WTC11 (cell line): ENCODE data around the gene SHLD1. TPM values are rescaled to one million over a fixed set of nuclear protein-coding genes. Genes with fewer than 3 reads are reported as not detected.

ENCODE experiments used
- ATAC-seq: fragments of 200-7000 bp; cut with Tn5 transposase; 2 replicates; pipeline ENCODE4 v1.10.0; 2021; ENCODE audit warnings: mild to moderate bottlenecking, moderate library complexity
- CTCF ChIA-PET: fragments of 300-600 bp; sonication (Branson Sonifier 250); formaldehyde crosslinking; loops from one replicate; lab custom pipeline; 2021; ENCODE audit warnings: antibody characterized with exemption; lab: Charles Lee
- POLR2A ChIA-PET: fragments of 350-600 bp; sonication (Branson Sonifier 250); formaldehyde crosslinking; loops from one replicate; lab custom pipeline; 2021; ENCODE audit warnings: antibody characterized with exemption; lab: Charles Lee
- DNase-seq: peaks from one replicate; pipeline ENCODE4 v3.0.0; 2021; ENCODE audit warnings: low spot score
- H3K27ac Mint-ChIP-seq: 2 replicates; pipeline ENCODE4 v1.8.0; 2021; ENCODE audit warnings: mixed read lengths
- H3K27me3 Mint-ChIP-seq: 2 replicates; pipeline ENCODE4 v1.8.0; 2021; ENCODE audit warnings: low read depth, mild to moderate bottlenecking, moderate library complexity, mixed read lengths
- H3K36me3 Mint-ChIP-seq: 2 replicates; pipeline ENCODE4 v1.8.0; 2021; ENCODE audit warnings: mixed read lengths
- H3K4me1 Mint-ChIP-seq: 2 replicates; pipeline ENCODE4 v1.8.0; 2022; ENCODE audit warnings: mixed read lengths
- H3K4me3 Mint-ChIP-seq: 2 replicates; pipeline ENCODE4 v1.8.0; 2021; ENCODE audit warnings: mild to moderate bottlenecking, moderate library complexity, mixed read lengths
- H3K9me3 Mint-ChIP-seq: 2 replicates; pipeline ENCODE4 v1.8.0; 2021; ENCODE audit warnings: mixed read lengths
- AFF4 ChIP-seq: sonication (generic); formaldehyde crosslinking; IDR thresholded peaks from 2 replicates; pipeline ENCODE4 v1.8.1; 2023; ENCODE audit warnings: mild to moderate bottlenecking, missing genetic modification reagents, borderline replicate concordance
- AR ChIP-seq: fragments of 250-450 bp; sonication (Bioruptor Pico); IDR thresholded peaks from 2 replicates; pipeline ENCODE4 v1.9.0; 2021; ENCODE audit warnings: mild to moderate bottlenecking
- ARID4B ChIP-seq: sonication (generic); formaldehyde crosslinking; IDR thresholded peaks from 2 replicates; pipeline ENCODE4 v1.8.0; 2023; ENCODE audit warnings: missing genetic modification reagents, mild to moderate bottlenecking, borderline replicate concordance
- ATF2 ChIP-seq: sonication (generic); formaldehyde crosslinking; IDR thresholded peaks from 2 replicates; pipeline ENCODE4 v1.8.1; 2022; ENCODE audit warnings: low read depth, missing genetic modification reagents, borderline replicate concordance
- CDX4 ChIP-seq: fragments of 250-450 bp; sonication (Bioruptor Pico); IDR thresholded peaks from 2 replicates; pipeline ENCODE4 v1.9.0; 2021; ENCODE audit warnings: moderate library complexity, mild to moderate bottlenecking, inconsistent platforms, borderline replicate concordance
- ETV6 ChIP-seq: sonication (generic); formaldehyde crosslinking; IDR thresholded peaks from 2 replicates; pipeline ENCODE4 v1.8.1; 2022; ENCODE audit warnings: mild to moderate bottlenecking, missing genetic modification reagents
- GABPB1 ChIP-seq: sonication (generic); formaldehyde crosslinking; IDR thresholded peaks from 2 replicates; pipeline ENCODE4 v1.8.1; 2023; ENCODE audit warnings: mild to moderate bottlenecking, missing genetic modification reagents
- JUN ChIP-seq: sonication (generic); formaldehyde crosslinking; IDR thresholded peaks from 2 replicates; pipeline ENCODE4 v1.8.0; 2023; ENCODE audit warnings: mild to moderate bottlenecking, missing genetic modification reagents
- NFE2L1 ChIP-seq: sonication (generic); formaldehyde crosslinking; IDR thresholded peaks from 2 replicates; pipeline ENCODE4 v1.8.1; 2023; ENCODE audit warnings: missing genetic modification reagents
- OVOL2 ChIP-seq: fragments of 250-450 bp; sonication (Bioruptor Pico); IDR thresholded peaks from 2 replicates; pipeline ENCODE4 v1.9.0; 2021; ENCODE audit warnings: mild to moderate bottlenecking, borderline replicate concordance
- SOX15 ChIP-seq: fragments of 250-450 bp; sonication (Bioruptor Pico); IDR thresholded peaks from 2 replicates; pipeline ENCODE4 v1.9.0; 2021; ENCODE audit warnings: mild to moderate bottlenecking
- SP1 ChIP-seq: sonication (generic); formaldehyde crosslinking; conservative IDR thresholded peaks from 2 replicates; pipeline ENCODE4 v1.8.1; 2022; ENCODE audit warnings: missing genetic modification reagents
- TEAD1 ChIP-seq: sonication (generic); formaldehyde crosslinking; IDR thresholded peaks from 2 replicates; pipeline ENCODE4 v1.8.0; 2022; ENCODE audit warnings: mild to moderate bottlenecking, missing genetic modification reagents
- ZBTB21 ChIP-seq: sonication (generic); formaldehyde crosslinking; IDR thresholded peaks from 2 replicates; pipeline ENCODE4 v1.8.1; 2023; ENCODE audit warnings: mild to moderate bottlenecking, missing genetic modification reagents, borderline replicate concordance
- ZBTB43 ChIP-seq: sonication (generic); formaldehyde crosslinking; IDR thresholded peaks from 2 replicates; pipeline ENCODE4 v1.8.1; 2023; ENCODE audit warnings: mild to moderate bottlenecking, missing genetic modification reagents
- ZNF263 ChIP-seq: sonication (generic); formaldehyde crosslinking; IDR thresholded peaks from 2 replicates; pipeline ENCODE4 v1.8.1; 2022; ENCODE audit warnings: low read depth, mild to moderate bottlenecking, moderate library complexity, missing genetic modification reagents
- ZNF423 ChIP-seq: fragments of 250-450 bp; sonication (Bioruptor Pico); IDR thresholded peaks from 2 replicates; pipeline ENCODE4 v2.1.2; 2022; ENCODE audit warnings: mild to moderate bottlenecking, moderate library complexity
- ZNF532 ChIP-seq: fragments of 250-450 bp; sonication (Bioruptor Pico); IDR thresholded peaks from 2 replicates; pipeline ENCODE4 v1.9.0; 2021; ENCODE audit warnings: mild to moderate bottlenecking, borderline replicate concordance
- ZNF671 ChIP-seq: fragments of 250-450 bp; sonication (Bioruptor Pico); IDR thresholded peaks from 2 replicates; pipeline ENCODE4 v1.8.0; 2021; ENCODE audit warnings: mild to moderate bottlenecking
- total RNA-seq: library from RNA; stranded (reverse); gene quantifications from 3 replicates; pipeline ENCODE4 v1.2.3, GENCODE V29; 2021

SHLD1 gene
- total RNA-seq, 1 experiment from 2014 or later = 4.1 TPM

GRCh38 chr20:5859608-5860007 is 109.4 kb downstream of the SHLD1 start (continued):
- TF ChIP-seq ZBTB21 = no peak
- TF ChIP-seq ZNF423 (CRISPR knock-in tag) = no peak
- TF ChIP-seq JUN (CRISPR knock-in tag) = no peak
- TF ChIP-seq ARID4B = no peak
- TF ChIP-seq ZNF671 (CRISPR knock-in tag) = no peak
- no peak for TF ChIP-seq ATF2 (CRISPR knock-in tag)
- TF ChIP-seq SOX15 (CRISPR knock-in tag) = no peak
- no peak for TF ChIP-seq TEAD1 (CRISPR knock-in tag)

- Mint-ChIP-seq H3K27me3 (no peaks in the 10 kb centered on the region), H3K36me3 (no peaks in the 10 kb centered on the region), H3K4me3 (no peak overlapping the region), H3K9me3 (no peaks in the 10 kb centered on the region), H3K4me1 (no peaks in the 10 kb centered on the region), H3K27ac (no peak overlapping the region)
- ChIA-PET CTCF (no interaction called here), POLR2A (no interaction called here)
- DNase-seq = no peak
- no peak for ATAC-seq
- TF ChIP-seq ZNF263 (CRISPR knock-in tag) = no peak
- TF ChIP-seq SP1 (CRISPR knock-in tag) = no peak
- no peak for TF ChIP-seq AFF4 (CRISPR knock-in tag)
- TF ChIP-seq TEAD1 (CRISPR knock-in tag) = no peak
- no peak for TF ChIP-seq CDX4
- no peak for TF ChIP-seq ETV6
- TF ChIP-seq AR = no peak
- no peak for TF ChIP-seq NFE2L1 (CRISPR knock-in tag)
- no peak for TF ChIP-seq OVOL2 (CRISPR knock-in tag)
- TF ChIP-seq ZBTB43 (CRISPR knock-in tag) = no peak
- no peak for TF ChIP-seq GABPB1 (CRISPR knock-in tag)
- no peak for TF ChIP-seq ZNF532
Measured at GRCh38 chr20:5862703-5863039, 112.5 kb downstream of the SHLD1 start.
